Epithelial cell of proximal tubule (primary cell): Measurements from ENCODE around the gene HOXA5. TPM values are rescaled to one million over a fixed set of nuclear protein-coding genes. Genes with fewer than 3 reads are reported as not detected.
A peak's percentile ranks its signal among the peaks of the same experiment; 100 is the strongest.

Source experiments
- DNase-seq: peaks from one replicate; pipeline ENCODE4 v3.0.0-alpha.2; 2011; ENCODE audit warnings: low read depth
- H3K4me3 ChIP-seq: 2 replicates; pipeline ENCODE4 v1.5.1; 2011; ENCODE audit warnings: low read depth, mild to moderate bottlenecking, low read length
- total RNA-seq: library from RNA; depleted of rRNA; stranded (reverse); fragments of >200 nt; gene quantifications from 2 replicates; pipeline ENCODE4 v1.2.3, GENCODE V29; 2015
- TF ChIP-seq, protein P1 (sequence below): conservative IDR thresholded peaks from 2 replicates; pipeline ENCODE4 v1.5.1; 2012; ENCODE audit warnings: low read depth, mild to moderate bottlenecking, low read length

The HOXA5 gene
- total RNA-seq, 1 donor from 2014 or later, result 47.6 TPM

DNA sequence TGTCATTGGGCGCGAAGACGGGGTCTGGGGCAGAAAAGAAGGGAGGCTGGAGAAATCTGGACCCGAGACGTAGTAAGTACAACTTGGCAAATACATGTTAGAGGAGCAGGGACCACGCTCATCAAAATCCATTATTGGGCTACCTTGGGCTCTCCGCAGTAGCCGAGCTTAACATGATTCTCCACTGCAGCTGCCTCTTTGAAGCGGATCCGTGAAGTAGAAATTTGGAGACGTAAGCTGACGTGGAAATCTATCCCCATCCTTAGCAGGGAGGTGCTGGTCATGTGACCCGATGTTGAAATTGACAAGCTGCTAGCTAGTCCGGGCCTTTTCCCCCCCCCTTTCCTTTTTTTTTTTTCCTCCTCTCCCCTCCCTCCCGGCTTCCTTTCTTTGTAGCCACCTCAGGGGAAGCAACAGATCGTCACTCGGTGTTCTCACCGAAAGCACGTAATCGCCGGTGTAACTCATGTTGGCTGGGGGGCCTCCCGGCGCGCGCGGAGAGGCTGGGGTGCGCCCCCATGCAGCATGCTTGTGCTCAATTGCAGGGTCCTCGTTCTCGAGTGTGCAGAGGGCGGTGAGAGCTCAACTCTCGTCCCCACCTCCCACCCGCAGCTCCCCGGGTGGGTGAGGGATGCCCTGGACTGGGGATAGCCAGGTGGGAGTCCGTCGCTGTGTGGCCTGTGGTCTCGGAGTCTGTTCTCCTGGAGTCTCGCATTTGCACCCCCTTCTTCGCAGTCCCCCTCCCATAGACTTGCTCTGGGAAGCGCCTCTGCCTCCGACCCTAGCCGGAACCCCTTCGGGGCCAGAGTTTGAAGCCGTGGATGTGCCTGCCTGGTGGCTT, 41.8 kb upstream of the HOXA5 start, which contains the start of gene HOXA11:
HOXA11 (minus strand) TSS at position 220 of the 841 bp plus-strand sequence; CDS start at position 132, 88 bp downstream.
- H3K4me3 ChIP-seq, result peak within 1 kb of the TSS; percentile 72
- TF ChIP-seq, protein P1, sequence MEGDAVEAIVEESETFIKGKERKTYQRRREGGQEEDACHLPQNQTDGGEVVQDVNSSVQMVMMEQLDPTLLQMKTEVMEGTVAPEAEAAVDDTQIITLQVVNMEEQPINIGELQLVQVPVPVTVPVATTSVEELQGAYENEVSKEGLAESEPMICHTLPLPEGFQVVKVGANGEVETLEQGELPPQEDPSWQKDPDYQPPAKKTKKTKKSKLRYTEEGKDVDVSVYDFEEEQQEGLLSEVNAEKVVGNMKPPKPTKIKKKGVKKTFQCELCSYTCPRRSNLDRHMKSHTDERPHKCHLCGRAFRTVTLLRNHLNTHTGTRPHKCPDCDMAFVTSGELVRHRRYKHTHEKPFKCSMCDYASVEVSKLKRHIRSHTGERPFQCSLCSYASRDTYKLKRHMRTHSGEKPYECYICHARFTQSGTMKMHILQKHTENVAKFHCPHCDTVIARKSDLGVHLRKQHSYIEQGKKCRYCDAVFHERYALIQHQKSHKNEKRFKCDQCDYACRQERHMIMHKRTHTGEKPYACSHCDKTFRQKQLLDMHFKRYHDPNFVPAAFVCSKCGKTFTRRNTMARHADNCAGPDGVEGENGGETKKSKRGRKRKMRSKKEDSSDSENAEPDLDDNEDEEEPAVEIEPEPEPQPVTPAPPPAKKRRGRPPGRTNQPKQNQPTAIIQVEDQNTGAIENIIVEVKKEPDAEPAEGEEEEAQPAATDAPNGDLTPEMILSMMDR, result no peak
- DNase-seq, result no peak

DNA sequence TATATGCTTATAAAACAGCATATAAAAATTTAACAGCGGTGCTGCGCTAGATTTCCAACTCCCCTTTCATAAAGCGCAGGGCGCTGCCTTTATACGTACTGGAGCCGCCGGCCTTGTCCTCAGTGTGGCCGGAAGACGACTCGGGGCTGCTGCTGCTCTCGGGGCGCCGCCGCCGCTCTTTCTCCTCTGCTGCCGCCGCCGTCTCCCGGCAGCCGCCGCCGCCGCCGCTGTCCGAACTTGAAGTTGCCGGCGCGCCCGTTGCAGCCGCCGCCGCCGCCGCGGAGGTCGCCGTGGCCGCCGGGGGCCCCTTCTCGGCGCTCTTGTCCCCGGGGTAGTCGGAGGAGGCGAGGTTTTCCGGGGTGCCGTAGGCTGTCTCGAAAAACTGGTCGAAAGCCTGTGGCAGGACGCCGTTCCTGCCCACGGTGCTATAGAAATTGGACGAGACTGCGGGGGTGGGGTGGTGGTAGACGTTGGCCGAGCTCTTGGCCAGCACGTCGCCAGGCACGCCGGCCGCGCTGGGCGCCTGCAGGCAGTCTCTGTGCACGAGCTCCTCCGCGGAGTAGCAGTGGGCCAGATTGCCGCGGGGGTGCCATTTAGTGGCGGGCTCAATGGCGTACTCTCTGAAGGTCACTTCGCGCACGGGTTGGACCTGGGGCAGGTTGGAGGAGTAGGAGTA, 41.0 kb upstream of the HOXA5 start:
- H3K4me3 ChIP-seq, result peak overlapping the region; percentile 72
- DNase-seq, result no peak
- TF ChIP-seq, protein P1, result no peak

DNA sequence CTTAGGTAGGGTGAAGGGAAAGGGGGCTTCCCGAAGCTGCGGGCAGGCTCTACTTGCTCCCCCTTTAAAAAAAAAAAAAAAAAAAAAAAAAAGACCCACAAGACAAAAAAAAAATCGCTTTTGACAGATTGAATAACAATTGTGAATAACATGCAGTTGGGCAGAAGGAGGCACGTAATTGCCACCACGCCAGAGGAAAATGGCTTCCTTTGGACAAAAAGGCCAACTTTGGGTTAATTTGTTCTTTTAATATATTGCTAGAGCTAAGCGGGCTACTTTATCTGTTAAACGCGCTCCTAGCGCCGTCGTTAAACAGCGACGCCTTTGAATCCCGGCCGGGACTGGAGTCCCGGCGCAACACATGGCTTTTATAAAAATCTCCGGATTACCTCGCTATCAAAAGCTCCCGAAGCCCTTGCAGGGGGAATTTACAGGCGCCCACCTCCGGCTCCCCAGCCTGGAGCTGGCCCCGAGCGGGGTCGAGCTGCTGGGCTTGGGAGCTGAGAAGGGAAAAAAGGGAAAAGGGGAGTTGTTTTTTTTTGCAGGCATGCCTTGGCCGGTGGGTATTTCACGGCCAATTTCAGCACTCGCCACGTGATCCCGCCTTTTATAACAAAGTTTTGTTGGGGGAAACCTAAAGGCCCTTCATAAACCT, 40.3 kb upstream of the HOXA5 start:
- peak overlapping the region; percentile 72 for H3K4me3 ChIP-seq
- TF ChIP-seq, protein P1, result no peak
- no peak for DNase-seq

DNA sequence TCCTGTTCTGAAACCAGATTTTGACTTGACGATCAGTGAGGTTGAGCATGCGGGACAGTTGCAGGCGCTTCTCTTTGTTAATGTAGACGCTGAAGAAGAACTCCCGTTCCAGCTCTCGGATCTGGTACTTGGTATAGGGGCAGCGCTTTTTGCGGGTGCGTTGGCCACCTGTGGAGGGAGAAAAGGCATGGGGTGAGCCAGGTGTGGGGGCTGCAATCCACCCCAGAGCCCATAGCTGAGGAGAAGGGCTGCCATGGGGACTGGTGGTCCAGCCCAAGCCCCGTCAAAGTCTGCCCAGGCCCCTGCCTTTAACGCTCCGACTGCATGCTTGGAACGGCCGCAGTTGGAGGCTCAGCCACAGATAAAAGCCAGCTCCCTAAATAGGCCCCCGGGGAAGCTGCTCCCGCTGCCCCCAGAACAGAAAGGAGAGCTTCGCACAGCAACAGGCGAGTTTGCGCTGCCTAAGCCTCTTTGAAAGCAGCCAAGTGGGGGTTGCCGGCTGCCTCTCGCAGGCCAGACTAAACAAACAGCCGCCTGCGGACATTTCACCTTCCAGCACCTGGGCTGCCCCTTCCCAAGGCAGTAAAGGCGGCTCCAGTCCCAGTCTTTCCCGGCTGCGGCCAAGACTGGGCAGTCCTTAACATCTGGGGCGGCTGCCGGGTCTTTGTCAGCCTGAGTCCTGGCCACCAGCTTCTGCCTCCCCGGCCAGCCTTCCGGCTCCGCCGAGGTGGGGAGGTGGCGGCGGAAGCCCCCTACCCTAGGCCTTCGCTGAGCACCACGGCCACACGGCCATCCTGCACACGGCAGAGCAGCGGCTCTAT, 39.6 kb upstream of the HOXA5 start:
- DNase-seq, result no peak
- TF ChIP-seq, protein P1, result no peak
- peak overlapping the region; percentile 72 for H3K4me3 ChIP-seq

DNA sequence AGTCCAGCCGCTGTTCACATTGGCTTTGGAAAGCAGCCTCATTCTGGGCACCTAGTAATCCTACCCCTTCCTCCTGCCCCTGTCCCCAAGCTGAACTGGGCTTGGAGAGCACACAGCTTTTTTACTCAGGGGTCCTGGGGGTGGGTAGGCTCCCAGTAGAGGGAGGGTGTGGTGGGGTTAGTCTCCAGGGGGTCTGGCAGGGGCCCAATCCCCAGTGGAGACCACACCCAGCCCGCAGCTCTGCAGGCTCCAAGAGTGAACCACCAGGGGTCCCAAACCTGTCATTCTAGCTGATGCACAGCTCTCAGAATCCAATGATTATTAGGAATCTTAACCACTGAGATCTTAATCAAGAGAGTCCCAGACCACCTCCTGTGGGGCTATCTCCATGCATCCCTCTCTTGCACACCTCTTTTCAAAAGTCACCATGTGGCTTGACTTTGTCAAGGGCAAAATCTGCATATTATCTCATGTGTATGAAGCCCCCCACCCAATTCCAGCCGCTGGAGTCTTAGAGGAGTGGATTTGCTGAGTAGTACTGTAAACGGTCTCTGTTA, 38.9 kb upstream of the HOXA5 start:
- no peak overlapping the region for H3K4me3 ChIP-seq

More for the DNA sequence above, 38.9 kb upstream of the HOXA5 start:
- TF ChIP-seq, protein P1, result no peak
- no peak for DNase-seq
